HFFc6 (cell line): ENCODE data around the gene RGL3. TPM values are rescaled to one million over a fixed set of nuclear protein-coding genes. Genes with fewer than 3 reads are reported as not detected.
"Not testable (repeated sequence)": the region's sequence is repeated elsewhere in the genome, so short reads cannot be mapped to it uniquely, and the experiment has no call there.

Experiments
- DNase-seq: peaks from one replicate; pipeline ENCODE4 v3.0.0-alpha.2; 2018
- H3K27ac Mint-ChIP-seq: 2 replicates; pipeline ENCODE4 v1.8.0; 2020; ENCODE audit warnings: mild to moderate bottlenecking, mixed read lengths
- H3K27me3 Mint-ChIP-seq: 2 replicates; pipeline ENCODE4 v1.8.0; 2021; ENCODE audit warnings: mild to moderate bottlenecking, moderate library complexity, mixed read lengths; ENCODE audit not compliant: insufficient read depth
- H3K36me3 Mint-ChIP-seq: 2 replicates; pipeline ENCODE4 v1.8.0; 2021; ENCODE audit warnings: low read depth, mixed read lengths
- H3K4me1 Mint-ChIP-seq: 2 replicates; pipeline ENCODE4 v1.8.0; 2020; ENCODE audit warnings: low read depth, mixed read lengths
- H3K4me3 Mint-ChIP-seq: 2 replicates; pipeline ENCODE4 v1.8.0; 2020; ENCODE audit warnings: mild to moderate bottlenecking, moderate library complexity, mixed read lengths
- H3K9me3 Mint-ChIP-seq: 2 replicates; pipeline ENCODE4 v1.8.0; 2020; ENCODE audit warnings: mild to moderate bottlenecking, mixed read lengths
- CTCF ChIP-seq: fragments of 200-600 bp; sonication (generic); IDR thresholded peaks from 2 replicates; pipeline ENCODE4 v1.5.0; 2021; ENCODE audit warnings: antibody characterized with exemption, mild to moderate bottlenecking
- total RNA-seq, 6 experiments: library from RNA; stranded (reverse); fragmentation: NEBNext Ultra II Directional; extraction: Animal tissue kit (Norgen Biotek cat#: 25700); gene quantifications; 2 replicates in 1 of 6; 3 replicates in 5 of 6; pipeline ENCODE4 v1.2.3, GENCODE V29; 2021

Gene RGL3
- total RNA-seq, 6 experiments from 2014 or later, result 7.3 to 11.7 (median 8.9) TPM

DNA sequence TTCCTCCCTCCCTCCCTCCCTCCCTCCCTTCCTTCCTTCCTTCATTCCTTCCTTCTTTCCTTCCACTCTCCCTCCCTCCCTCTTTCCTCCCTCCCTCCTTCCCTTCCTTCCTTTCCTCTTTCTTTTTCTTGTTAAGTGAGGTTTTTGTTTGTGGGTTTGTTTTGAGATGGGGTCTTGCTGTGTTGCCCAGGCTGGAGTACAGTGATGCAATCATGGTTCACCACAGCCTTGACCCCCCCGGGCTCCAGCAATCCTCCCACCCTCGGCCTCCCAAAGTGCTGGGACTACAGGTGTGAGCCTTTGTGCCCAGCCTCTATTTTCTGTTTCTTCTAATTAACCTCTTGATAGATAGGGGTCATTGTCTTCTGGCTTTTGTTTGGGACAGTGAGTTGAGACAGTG lies 42.3 kb upstream of the RGL3 start:
- Mint-ChIP-seq H3K36me3 (no peaks in the 10 kb centered on the region), H3K4me1 (no peaks in the 10 kb centered on the region), H3K9me3 (no peaks in the 10 kb centered on the region), H3K4me3 (no peak overlapping the region), H3K27me3 (no peaks in the 10 kb centered on the region; the same call in 1 of the 2 replicates), H3K27ac (no peak overlapping the region)
- TF ChIP-seq CTCF, result no peak
- no peak for DNase-seq

- H3K27me3 Mint-ChIP-seq, result no peaks in the 10 kb centered on the region
- no peaks in the 10 kb centered on the region for H3K9me3 Mint-ChIP-seq
- TF ChIP-seq CTCF, result peak; percentile 46; the same call in 1 of the 2 replicates
- H3K27ac Mint-ChIP-seq, result no peak overlapping the region
- H3K36me3 Mint-ChIP-seq, result no peaks in the 10 kb centered on the region
- DNase-seq, result no peak
- no peaks in the 10 kb centered on the region for H3K4me1 Mint-ChIP-seq
- no peak overlapping the region for H3K4me3 Mint-ChIP-seq
Measured at GRCh38 chr19:11460207-11460606, 41.1 kb upstream of the RGL3 start.

GRCh38 chr19:11458912-11459311 lies 39.8 kb upstream of the RGL3 start:
- not testable (repeated sequence) for H3K9me3 Mint-ChIP-seq, DNase-seq, H3K36me3 Mint-ChIP-seq, H3K27me3 Mint-ChIP-seq, H3K4me1 Mint-ChIP-seq, H3K4me3 Mint-ChIP-seq, H3K27ac Mint-ChIP-seq

DNA sequence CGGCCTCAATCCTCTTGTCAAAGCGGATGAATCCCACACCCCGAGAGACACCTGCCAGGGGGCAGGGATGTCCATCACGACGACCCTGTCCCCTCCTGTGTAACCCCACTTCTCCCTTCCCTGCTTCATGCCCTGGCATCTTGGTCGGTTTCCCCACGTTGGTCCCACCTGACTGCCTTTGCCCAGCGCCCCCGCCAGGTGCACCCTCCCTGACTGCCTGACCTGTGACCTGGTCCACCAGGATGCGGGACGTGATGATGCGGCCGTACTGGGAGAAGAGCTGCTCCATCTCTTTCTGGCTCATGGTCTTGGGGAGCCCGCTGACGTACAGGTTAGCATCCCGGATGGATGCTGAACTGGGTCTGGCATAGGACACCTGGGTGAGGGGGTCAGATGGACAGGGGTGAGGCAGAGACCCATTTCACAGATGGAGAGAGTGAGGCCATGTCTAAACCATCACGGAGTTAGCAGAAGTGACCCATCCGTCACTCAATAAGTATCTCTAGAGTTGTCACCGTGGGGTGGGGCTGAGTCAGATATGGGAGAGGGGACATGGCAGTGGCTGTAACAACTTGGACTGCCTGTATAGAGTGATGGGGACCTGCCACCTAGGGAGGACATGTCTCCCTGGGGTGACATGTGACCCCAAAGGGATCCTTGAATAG lies 39.3 kb upstream of the RGL3 start:
- Mint-ChIP-seq H3K9me3 (no peaks in the 10 kb centered on the region), H3K27me3 (no peaks in the 10 kb centered on the region), H3K27ac (no peak overlapping the region), H3K4me1 (no peaks in the 10 kb centered on the region; the same call in 1 of the 2 replicates), H3K36me3 (no peaks in the 10 kb centered on the region), H3K4me3 (no peak overlapping the region)
- TF ChIP-seq CTCF, result no peak
- no peak for DNase-seq

DNA sequence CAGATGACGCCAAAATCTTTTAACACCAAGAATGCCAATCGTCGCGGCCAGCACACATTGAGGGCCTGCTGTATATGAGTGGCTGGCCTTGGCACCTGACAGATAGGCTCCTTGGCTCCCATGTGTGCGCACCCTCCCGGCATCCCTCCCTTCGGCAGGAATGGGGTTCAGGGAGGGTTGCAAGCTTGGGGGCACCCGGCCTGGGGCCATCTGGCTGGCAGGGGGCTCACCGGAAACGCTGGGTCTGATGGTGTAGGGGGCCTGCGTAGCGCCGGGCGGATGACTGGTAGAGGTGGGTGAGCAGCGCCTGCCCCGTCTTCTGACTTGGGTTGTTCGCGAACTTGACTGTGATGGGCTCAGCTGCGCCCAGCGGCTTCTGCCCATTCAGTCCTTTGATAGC lies 38.7 kb upstream of the RGL3 start:
- H3K4me1 Mint-ChIP-seq, result no peaks in the 10 kb centered on the region; the same call in 1 of the 2 replicates
- no peaks in the 10 kb centered on the region for H3K27me3 Mint-ChIP-seq
- H3K36me3 Mint-ChIP-seq, result no peaks in the 10 kb centered on the region
- no peak overlapping the region for H3K27ac Mint-ChIP-seq
- H3K4me3 Mint-ChIP-seq, result no peak overlapping the region
- no peak for DNase-seq
- TF ChIP-seq CTCF, result no peak
- no peaks in the 10 kb centered on the region for H3K9me3 Mint-ChIP-seq

GRCh38 chr19:11457115-11457514 lies 38.0 kb upstream of the RGL3 start:
- Mint-ChIP-seq H3K27ac (no peak overlapping the region), H3K4me3 (no peak overlapping the region), H3K36me3 (no peaks in the 10 kb centered on the region), H3K9me3 (no peaks in the 10 kb centered on the region), H3K4me1 (no peaks in the 10 kb centered on the region; the same call in 1 of the 2 replicates), H3K27me3 (no peaks in the 10 kb centered on the region; the same call in 1 of the 2 replicates)
- TF ChIP-seq CTCF, result no peak
- no peak for DNase-seq
